ENCODE results near the gene GJB5. TPM values are rescaled to one million over a fixed set of nuclear protein-coding genes. Genes with fewer than 3 reads are reported as not detected.

The GJB5 gene
- total and polyA plus RNA-seq, 10 of the 15 experiments (the other 5 are each of a cell fraction or from before 2014, with no cell fraction given) = not detected

DNA sequence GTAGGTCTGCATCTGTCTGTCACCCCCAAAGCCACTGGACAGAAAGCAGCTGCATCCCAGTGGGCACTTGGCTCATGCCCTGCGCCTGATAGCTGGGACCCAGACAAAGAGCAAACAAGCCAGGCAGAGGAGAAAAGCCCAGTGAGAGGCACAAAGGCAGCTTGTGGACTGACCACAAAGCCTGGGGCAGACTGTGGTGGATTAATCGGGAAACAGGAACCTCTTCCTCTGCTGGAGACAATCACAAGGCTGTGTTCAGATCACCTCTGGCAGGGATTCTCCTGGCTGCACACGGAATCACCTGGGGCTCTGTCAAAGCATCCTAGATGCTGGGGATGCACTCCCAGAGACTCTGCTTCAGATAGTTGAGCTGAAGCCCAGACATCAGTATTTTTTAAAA is 15.2 kb upstream of the GJB5 start:
- 2% methylated on average over 3 of the region's 3 CpGs for WGBS (ENCODE audit: insufficient coverage, insufficient replicate concordance, low lambda C conversion rate, missing lambda C conversion rate)
- Histone ChIP-seq H3K9ac (ENCODE audit: control insufficient read depth, insufficient read depth, low read length) (no peak overlapping the region), H4K20me1 (ENCODE audit: control insufficient read depth, insufficient read depth) (no peaks in the 10 kb centered on the region), H3K4me2 (ENCODE audit: control insufficient read depth, insufficient read depth) (no peak overlapping the region), H3K4me1 (ENCODE audit: control insufficient read depth, insufficient read depth, low read length) (no peaks in the 10 kb centered on the region), H3K27ac (ENCODE audit: control insufficient read depth, insufficient read depth) (no peak overlapping the region), H3K27me3 (replicated peaks in 1 of 2; ENCODE audit: control insufficient read depth in 2 of 2, insufficient read depth in 2 of 2, low read length in 1 of 2) (peaks cover 0 to 2% of the 10 kb centered on the region in 2 experiments; a peak in 3 of 4 replicates), H3K79me2 (ENCODE audit: control insufficient read depth, insufficient read depth, low read length) (no peaks in the 10 kb centered on the region), H3K4me3 (no peak overlapping the region), H3K36me3 (ENCODE audit: control insufficient read depth in 2 of 2, insufficient read depth in 2 of 2, low read length in 1 of 2) (no peaks in the 10 kb centered on the region), H2AFZ (ENCODE audit: control insufficient read depth, low read depth, low read length) (no peak overlapping the region), H3K9me3 (replicated peaks; ENCODE audit: control insufficient read depth, insufficient read depth, low read length) (no peaks in the 10 kb centered on the region)
- ChIA-PET CTCF (no interaction called here), POLR2A (no interaction called here), RAD21 (ENCODE audit: unreplicated experiment) (no interaction called here), SMC1A (ENCODE audit: uncharacterized antibody, unreplicated experiment) (no interaction called here)
- intact Hi-C loops (cut with micrococcal nuclease; ENCODE audit: unreplicated experiment) = loop anchor here (5.0 kb wide), 1 partner anchor 277 kb away; no protein-coding TSS in a partner anchor
- BruUV-seq (replicated peaks) = no TSS peak
- in situ Hi-C loops (cut with MboI) = loop anchor here (10.0 kb wide), 1 partner anchor 1105 kb away; no protein-coding TSS in a partner anchor
- no peak for FAIRE-seq
- ATAC-seq = no peak
- no peak for TF ChIP-seq YBX1 (IDR thresholded peaks at IDR 0.05)
- TF ChIP-seq JUNB (IDR thresholded peaks at IDR 0.05) = no peak
- TF ChIP-seq TCF12 (IDR thresholded peaks at IDR 0.05; ENCODE audit: low read depth, low read length) = no peak
- TF ChIP-seq, protein P1, sequence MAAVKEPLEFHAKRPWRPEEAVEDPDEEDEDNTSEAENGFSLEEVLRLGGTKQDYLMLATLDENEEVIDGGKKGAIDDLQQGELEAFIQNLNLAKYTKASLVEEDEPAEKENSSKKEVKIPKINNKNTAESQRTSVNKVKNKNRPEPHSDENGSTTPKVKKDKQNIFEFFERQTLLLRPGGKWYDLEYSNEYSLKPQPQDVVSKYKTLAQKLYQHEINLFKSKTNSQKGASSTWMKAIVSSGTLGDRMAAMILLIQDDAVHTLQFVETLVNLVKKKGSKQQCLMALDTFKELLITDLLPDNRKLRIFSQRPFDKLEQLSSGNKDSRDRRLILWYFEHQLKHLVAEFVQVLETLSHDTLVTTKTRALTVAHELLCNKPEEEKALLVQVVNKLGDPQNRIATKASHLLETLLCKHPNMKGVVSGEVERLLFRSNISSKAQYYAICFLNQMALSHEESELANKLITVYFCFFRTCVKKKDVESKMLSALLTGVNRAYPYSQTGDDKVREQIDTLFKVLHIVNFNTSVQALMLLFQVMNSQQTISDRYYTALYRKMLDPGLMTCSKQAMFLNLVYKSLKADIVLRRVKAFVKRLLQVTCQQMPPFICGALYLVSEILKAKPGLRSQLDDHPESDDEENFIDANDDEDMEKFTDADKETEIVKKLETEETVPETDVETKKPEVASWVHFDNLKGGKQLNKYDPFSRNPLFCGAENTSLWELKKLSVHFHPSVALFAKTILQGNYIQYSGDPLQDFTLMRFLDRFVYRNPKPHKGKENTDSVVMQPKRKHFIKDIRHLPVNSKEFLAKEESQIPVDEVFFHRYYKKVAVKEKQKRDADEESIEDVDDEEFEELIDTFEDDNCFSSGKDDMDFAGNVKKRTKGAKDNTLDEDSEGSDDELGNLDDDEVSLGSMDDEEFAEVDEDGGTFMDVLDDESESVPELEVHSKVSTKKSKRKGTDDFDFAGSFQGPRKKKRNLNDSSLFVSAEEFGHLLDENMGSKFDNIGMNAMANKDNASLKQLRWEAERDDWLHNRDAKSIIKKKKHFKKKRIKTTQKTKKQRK (IDR thresholded peaks at IDR 0.05; ENCODE audit: low read depth, low read length) = no peak
- no peak for TF ChIP-seq HDGF (IDR thresholded peaks at IDR 0.05)
- TF ChIP-seq, protein P2, sequence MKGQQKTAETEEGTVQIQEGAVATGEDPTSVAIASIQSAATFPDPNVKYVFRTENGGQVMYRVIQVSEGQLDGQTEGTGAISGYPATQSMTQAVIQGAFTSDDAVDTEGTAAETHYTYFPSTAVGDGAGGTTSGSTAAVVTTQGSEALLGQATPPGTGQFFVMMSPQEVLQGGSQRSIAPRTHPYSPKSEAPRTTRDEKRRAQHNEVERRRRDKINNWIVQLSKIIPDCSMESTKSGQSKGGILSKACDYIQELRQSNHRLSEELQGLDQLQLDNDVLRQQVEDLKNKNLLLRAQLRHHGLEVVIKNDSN (IDR thresholded peaks at IDR 0.05; ENCODE audit: borderline replicate concordance, extremely low read length, insufficient read depth, low read depth, low read length) = no peak
- no peak for TF ChIP-seq RBBP5 (conservative IDR thresholded peaks at IDR 0.05)
- TF ChIP-seq, protein P3, sequence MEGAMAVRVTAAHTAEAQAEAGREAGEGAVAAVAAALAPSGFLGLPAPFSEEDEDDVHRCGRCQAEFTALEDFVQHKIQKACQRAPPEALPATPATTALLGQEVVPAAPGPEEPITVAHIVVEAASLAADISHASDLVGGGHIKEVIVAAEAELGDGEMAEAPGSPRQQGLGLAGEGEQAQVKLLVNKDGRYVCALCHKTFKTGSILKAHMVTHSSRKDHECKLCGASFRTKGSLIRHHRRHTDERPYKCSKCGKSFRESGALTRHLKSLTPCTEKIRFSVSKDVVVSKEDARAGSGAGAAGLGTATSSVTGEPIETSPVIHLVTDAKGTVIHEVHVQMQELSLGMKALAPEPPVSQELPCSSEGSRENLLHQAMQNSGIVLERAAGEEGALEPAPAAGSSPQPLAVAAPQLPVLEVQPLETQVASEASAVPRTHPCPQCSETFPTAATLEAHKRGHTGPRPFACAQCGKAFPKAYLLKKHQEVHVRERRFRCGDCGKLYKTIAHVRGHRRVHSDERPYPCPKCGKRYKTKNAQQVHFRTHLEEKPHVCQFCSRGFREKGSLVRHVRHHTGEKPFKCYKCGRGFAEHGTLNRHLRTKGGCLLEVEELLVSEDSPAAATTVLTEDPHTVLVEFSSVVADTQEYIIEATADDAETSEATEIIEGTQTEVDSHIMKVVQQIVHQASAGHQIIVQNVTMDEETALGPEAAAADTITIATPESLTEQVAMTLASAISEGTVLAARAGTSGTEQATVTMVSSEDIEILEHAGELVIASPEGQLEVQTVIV (IDR thresholded peaks at IDR 0.05; ENCODE audit: borderline replicate concordance, partially characterized antibody) = no peak
- TF ChIP-seq NR2C1 (IDR thresholded peaks at IDR 0.05) = no peak
- TF ChIP-seq PAX5 (IDR thresholded peaks at IDR 0.05; ENCODE audit: borderline replicate concordance, low read depth, low read length) = no peak
- TF ChIP-seq, protein P4, sequence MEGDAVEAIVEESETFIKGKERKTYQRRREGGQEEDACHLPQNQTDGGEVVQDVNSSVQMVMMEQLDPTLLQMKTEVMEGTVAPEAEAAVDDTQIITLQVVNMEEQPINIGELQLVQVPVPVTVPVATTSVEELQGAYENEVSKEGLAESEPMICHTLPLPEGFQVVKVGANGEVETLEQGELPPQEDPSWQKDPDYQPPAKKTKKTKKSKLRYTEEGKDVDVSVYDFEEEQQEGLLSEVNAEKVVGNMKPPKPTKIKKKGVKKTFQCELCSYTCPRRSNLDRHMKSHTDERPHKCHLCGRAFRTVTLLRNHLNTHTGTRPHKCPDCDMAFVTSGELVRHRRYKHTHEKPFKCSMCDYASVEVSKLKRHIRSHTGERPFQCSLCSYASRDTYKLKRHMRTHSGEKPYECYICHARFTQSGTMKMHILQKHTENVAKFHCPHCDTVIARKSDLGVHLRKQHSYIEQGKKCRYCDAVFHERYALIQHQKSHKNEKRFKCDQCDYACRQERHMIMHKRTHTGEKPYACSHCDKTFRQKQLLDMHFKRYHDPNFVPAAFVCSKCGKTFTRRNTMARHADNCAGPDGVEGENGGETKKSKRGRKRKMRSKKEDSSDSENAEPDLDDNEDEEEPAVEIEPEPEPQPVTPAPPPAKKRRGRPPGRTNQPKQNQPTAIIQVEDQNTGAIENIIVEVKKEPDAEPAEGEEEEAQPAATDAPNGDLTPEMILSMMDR (IDR thresholded peaks at IDR 0.05 in 2 of 3, conservative IDR thresholded peaks at IDR 0.05 in 1 of 3; ENCODE audit: control insufficient read depth in 2 of 3, extremely low read depth in 1 of 3, insufficient read depth in 1 of 3, low read depth in 3 of 3, low read length in 3 of 3) = no peak
- TF ChIP-seq STAT1 (conservative IDR thresholded peaks at IDR 0.05) = no peak
- no peak for DNase-seq (ENCODE audit: low read depth, low spot score)

Measured in GM12878 (cell line).